Upper lobe of left lung (tissue), 4 donors: ENCODE measurements around the gene PAPPA.

Source experiments
- POLR2AphosphoS5 ChIP-seq, 2 donors: sonication (generic); formaldehyde crosslinking; IDR thresholded peaks; one replicate each; pipeline ENCODE4 v1.5.1; 2017; ENCODE audit warnings: antibody characterized with exemption in 2 of 2
- TF ChIP-seq, protein P1 (sequence below), 6 experiments: fragments of 450-650 bp in 4 of 6; fragments of 200-600 bp in 2 of 6; sonication (generic) in 2 of 6; IDR thresholded peaks; one replicate each; pipeline ENCODE4 v1.5.1; 2016 to 2019; ENCODE audit warnings: antibody characterized with exemption in 6 of 6

GRCh38 chr9:116325924-116326323 is 172.3 kb downstream of the PAPPA start:
- TF ChIP-seq, protein P1, sequence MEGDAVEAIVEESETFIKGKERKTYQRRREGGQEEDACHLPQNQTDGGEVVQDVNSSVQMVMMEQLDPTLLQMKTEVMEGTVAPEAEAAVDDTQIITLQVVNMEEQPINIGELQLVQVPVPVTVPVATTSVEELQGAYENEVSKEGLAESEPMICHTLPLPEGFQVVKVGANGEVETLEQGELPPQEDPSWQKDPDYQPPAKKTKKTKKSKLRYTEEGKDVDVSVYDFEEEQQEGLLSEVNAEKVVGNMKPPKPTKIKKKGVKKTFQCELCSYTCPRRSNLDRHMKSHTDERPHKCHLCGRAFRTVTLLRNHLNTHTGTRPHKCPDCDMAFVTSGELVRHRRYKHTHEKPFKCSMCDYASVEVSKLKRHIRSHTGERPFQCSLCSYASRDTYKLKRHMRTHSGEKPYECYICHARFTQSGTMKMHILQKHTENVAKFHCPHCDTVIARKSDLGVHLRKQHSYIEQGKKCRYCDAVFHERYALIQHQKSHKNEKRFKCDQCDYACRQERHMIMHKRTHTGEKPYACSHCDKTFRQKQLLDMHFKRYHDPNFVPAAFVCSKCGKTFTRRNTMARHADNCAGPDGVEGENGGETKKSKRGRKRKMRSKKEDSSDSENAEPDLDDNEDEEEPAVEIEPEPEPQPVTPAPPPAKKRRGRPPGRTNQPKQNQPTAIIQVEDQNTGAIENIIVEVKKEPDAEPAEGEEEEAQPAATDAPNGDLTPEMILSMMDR (IDR thresholded peaks at IDR 0.05), result no peak
- TF ChIP-seq POLR2AphosphoS5 (IDR thresholded peaks at IDR 0.05), result no peak
